ENCODE measurements around the gene GSTA4. TPM values are rescaled to one million over a fixed set of nuclear protein-coding genes. Genes with fewer than 3 reads are reported as not detected.
"Not testable (repeated sequence)": the region's sequence is repeated elsewhere in the genome, so short reads cannot be mapped to it uniquely, and the experiment has no call there.

GSTA4 gene, protein sequence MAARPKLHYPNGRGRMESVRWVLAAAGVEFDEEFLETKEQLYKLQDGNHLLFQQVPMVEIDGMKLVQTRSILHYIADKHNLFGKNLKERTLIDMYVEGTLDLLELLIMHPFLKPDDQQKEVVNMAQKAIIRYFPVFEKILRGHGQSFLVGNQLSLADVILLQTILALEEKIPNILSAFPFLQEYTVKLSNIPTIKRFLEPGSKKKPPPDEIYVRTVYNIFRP
- total RNA-seq (57.2 TPM), polyA plus RNA-seq (28.6 TPM)

DNA sequence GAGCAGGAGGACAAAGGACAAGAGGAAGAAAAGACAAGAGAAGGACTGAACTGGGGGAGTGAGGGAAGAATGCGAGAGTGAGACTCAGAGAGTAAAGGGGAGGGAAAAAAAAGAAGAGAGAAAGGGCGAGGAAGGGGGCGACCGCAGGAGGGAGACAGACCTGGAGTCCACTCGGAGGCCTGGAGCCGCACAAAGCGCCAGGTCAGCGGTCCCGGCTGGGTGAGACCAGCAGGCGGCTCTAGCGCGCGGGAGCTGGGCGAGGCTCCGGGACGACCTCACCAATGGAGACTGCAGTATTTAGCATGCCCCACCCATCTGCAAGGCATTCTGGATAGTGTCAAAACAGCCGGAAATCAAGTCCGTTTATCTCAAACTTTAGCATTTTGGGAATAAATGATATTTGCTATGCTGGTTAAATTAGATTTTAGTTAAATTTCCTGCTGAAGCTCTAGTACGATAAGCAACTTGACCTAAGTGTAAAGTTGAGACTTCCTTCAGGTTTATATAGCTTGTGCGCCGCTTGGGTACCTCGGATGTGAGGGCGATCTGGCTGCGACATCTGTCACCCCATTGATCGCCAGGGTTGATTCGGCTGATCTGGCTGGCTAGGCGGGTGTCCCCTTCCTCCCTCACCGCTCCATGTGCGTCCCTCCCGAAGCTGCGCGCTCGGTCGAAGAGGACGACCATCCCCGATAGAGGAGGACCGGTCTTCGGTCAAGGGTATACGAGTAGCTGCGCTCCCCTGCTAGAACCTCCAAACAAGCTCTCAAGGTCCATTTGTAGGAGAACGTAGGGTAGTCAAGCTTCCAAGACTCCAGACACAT is at the start of gene GSTA4:
GSTA4 (minus strand) TSS at position 196 of the 824 bp plus-strand sequence. CDS start 1,041 bp downstream, outside the sequence.
- DNase-seq (ENCODE audit: extremely low spot score) = peak; percentile 96
- H3K4me3 ChIP-seq (ENCODE audit: low read depth, low read length) = peak within 1 kb of the TSS; percentile 62
- WGBS = 1% methylated on average over 31 of the region's 41 CpGs
- H3K36me3 ChIP-seq (ENCODE audit: insufficient read depth); H3K4me1 ChIP-seq (ENCODE audit: insufficient read depth): not testable (repeated sequence)
- H3K27ac ChIP-seq (ENCODE audit: low read depth) = peak within 1 kb of the TSS; percentile 90

DNA sequence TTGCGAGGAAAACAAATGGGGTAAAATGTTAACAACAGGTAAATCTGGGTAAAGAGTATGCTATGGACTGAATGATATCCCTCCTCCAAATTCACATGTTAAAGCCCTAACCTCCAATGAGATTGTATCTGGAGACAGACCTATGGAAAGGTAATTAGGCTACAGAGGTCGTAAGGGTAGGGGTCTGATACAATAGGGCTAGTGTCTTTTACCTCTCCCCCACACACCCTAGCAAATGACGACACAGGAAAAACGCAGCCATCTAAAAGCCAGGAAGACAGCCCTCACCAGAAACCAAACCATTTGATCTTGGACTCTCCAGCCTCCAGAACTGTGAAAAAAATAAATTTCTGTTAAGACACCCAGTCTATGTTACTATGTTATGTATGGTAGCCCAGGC is 49.5 kb upstream of the GSTA4 start:
- no peak for DNase-seq (ENCODE audit: extremely low spot score)
- WGBS = 63% methylated on average over 4 of the region's 4 CpGs
- Histone ChIP-seq H3K4me3 (ENCODE audit: low read depth, low read length) (no peak overlapping the region), H3K4me1 (ENCODE audit: insufficient read depth) (no peaks in the 10 kb centered on the region), H3K36me3 (ENCODE audit: insufficient read depth) (no peaks in the 10 kb centered on the region), H3K27ac (ENCODE audit: low read depth) (no peak overlapping the region)

DNA sequence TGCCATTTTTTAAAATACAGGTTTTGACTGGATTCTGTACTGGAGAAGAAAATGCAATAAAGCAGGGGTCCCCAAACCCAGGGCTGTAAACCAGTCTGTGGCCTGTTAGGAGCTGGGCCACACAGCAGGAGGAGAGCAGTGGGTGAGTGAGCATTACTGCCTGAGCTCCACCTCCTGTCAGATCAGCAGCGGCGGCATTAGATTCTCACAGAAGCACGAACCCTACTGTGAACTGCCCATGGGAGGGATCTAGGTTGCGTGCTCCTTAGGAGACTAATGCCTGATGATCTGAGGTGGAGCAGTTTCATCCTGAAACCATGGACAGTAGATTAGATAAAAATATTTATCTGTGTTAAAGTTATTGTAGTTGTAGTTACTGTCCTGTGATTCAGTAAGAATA is 49.0 kb upstream of the GSTA4 start:
- Histone ChIP-seq H3K4me3 (ENCODE audit: low read depth, low read length) (no peak overlapping the region), H3K36me3 (ENCODE audit: insufficient read depth) (no peaks in the 10 kb centered on the region), H3K4me1 (ENCODE audit: insufficient read depth) (no peaks in the 10 kb centered on the region), H3K27ac (ENCODE audit: low read depth) (no peak overlapping the region)
- DNase-seq (ENCODE audit: extremely low spot score) = no peak
- WGBS = 40% methylated on average over 4 of the region's 4 CpGs

DNA sequence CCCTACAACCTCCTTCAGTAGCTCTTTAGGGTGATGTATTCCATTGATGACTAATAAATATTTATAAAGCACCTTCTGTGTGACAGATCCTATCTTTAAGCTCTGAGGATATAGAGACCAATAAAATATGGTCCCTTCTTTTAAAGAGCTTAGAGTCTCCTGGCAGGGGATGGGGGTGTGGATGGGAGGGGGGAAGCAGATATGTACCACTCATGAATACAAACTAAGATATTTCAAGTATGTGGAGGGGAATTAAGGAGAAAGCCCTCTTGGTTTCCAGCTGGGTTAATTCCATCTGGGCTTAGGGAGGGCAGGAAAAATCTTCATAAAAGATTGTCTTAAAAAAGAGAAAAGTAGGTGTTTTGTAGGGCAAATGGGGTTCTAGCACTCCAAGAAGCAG is 48.5 kb upstream of the GSTA4 start:
- DNase-seq (ENCODE audit: extremely low spot score) = no peak
- no peak overlapping the region for H3K4me3 ChIP-seq (ENCODE audit: low read depth, low read length)
- H3K4me1 ChIP-seq (ENCODE audit: insufficient read depth) = no peaks in the 10 kb centered on the region
- no peaks in the 10 kb centered on the region for H3K36me3 ChIP-seq (ENCODE audit: insufficient read depth)
- no peak overlapping the region for H3K27ac ChIP-seq (ENCODE audit: low read depth)

DNA sequence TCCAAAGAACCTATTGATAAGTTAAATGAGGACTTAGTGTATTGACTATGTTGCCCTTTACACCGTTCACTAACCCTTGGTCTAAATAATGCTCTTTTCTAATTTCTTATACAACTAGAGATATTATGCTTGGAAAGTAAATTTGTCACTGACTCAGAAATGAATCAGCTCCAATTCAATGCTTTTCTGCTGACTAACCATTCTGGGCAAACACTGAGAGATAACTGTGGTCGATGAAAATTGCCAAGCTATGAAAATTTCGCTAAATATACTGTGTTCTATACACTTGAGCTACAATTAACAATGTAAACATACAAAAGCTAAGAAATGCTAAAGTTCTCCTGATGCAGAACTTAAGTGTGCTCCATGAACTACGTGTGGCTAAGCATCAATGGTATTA is 47.0 kb upstream of the GSTA4 start:
- H3K4me1 ChIP-seq (ENCODE audit: insufficient read depth) = no peaks in the 10 kb centered on the region
- 23% methylated on average over 4 of the region's 4 CpGs for WGBS
- no peak for DNase-seq (ENCODE audit: extremely low spot score)
- no peak overlapping the region for H3K27ac ChIP-seq (ENCODE audit: low read depth)
- H3K36me3 ChIP-seq (ENCODE audit: insufficient read depth) = no peaks in the 10 kb centered on the region
- no peak overlapping the region for H3K4me3 ChIP-seq (ENCODE audit: low read depth, low read length)

DNA sequence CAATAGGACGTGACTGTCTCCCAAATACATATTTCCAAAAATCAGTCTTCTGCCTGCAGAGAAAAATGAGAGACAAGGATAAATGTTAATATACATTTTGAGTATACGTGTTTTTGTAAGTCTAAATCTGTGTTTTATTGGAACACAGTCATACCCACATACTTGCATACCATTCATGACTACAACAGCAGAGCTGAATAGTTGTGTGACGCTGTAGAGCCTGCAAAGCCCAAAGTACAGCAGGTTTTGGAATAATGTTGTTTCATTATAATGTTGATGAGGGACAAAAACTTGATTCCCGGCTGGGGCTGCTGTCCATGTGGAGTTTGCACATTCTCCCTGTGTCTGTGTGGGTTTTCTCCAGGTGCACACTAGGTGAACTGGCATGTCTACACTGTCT is 46.3 kb upstream of the GSTA4 start:
- DNase-seq (ENCODE audit: extremely low spot score) = no peak

DNA sequence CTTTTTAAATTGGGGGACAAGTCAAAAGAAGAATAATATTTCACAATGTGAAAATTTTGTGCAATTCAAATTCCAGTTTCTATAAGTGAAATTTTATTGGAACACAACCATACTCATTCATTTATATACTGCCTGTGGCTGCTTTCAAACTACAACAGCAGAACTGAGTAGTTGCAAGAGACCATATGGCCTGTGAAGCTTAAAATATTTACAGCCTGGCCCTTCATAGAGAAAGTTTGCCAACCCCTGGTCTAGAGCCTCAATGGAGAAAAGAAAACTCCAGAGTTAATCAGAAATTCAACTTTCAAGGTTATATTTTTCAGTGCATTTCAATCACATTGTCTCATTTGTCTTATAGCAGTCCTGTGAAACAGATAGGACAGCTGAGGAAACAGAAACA is 43.5 kb upstream of the GSTA4 start:
- Histone ChIP-seq H3K27ac (ENCODE audit: low read depth) (no peak overlapping the region), H3K36me3 (ENCODE audit: insufficient read depth) (no peaks in the 10 kb centered on the region), H3K4me1 (ENCODE audit: insufficient read depth) (no peaks in the 10 kb centered on the region), H3K4me3 (ENCODE audit: low read depth, low read length) (no peak overlapping the region)
- DNase-seq (ENCODE audit: extremely low spot score) = no peak

More for the DNA sequence above, 46.3 kb upstream of the GSTA4 start:
- H3K4me3 ChIP-seq (ENCODE audit: low read depth, low read length) = no peak overlapping the region
- H3K27ac ChIP-seq (ENCODE audit: low read depth) = no peak overlapping the region
- no peaks in the 10 kb centered on the region for H3K4me1 ChIP-seq (ENCODE audit: insufficient read depth)
- WGBS = 65% methylated on average over 4 of the region's 4 CpGs
- no peaks in the 10 kb centered on the region for H3K36me3 ChIP-seq (ENCODE audit: insufficient read depth)

DNA sequence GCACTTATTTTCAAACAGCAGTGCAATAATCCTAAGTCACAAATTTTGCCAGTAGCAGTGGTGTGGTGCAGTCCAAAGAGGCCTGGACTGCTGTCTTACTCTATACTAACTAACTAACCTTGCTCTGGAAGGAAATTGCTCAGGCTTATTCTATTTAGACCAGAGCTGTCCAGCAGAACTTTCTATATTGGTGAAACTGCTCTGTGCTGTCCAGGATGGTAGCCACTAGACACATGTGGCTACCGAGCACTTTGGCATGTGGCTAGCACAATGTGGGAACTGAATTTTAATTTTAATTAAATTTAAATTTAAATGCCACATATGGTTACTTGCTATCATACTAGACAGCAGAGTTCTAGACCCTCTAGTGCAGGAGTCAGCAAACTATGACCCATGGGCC is 43.1 kb upstream of the GSTA4 start:
- DNase-seq (ENCODE audit: extremely low spot score) = no peak
- WGBS = 41% methylated on average over 1 of the region's 1 CpG
- no peaks in the 10 kb centered on the region for H3K4me1 ChIP-seq (ENCODE audit: insufficient read depth)
- no peaks in the 10 kb centered on the region for H3K36me3 ChIP-seq (ENCODE audit: insufficient read depth)
- H3K4me3 ChIP-seq (ENCODE audit: low read depth, low read length) = no peak overlapping the region
- no peak overlapping the region for H3K27ac ChIP-seq (ENCODE audit: low read depth)

DNA sequence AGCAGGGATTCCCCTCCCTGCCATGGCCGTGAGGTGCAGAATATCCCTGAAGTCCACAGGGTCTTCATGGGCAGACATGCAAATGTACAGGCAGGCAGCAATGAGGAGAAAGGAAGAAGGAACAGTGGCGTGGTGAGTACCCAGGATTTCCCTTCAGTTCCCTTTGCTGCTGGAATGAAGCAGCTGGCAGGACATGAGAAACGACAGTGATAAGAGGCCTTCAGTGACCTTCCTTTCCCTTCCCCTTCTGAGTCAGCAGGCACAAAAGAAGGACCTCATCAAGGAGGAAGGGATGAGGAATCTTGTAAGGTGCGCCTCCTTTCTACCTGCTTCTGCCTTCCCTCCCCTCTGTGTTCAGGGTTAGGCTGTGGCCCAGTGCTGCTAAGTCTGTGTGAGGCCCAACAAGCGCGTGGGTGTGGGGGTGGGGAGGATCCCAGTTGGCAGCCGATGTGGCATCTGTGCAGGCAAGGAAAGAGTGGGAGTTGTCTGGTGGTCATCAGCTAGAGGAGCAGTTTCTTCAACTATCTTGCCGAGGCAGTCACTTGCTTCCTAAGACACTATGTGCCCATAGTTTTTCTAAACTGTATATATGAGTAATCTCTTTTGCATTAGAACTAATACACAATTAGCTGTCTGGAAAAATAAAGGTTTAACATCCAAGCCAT is 40.6 kb upstream of the GSTA4 start:
- H3K36me3 ChIP-seq (ENCODE audit: insufficient read depth) = peaks cover 5% of the 10 kb centered on the region
- DNase-seq (ENCODE audit: extremely low spot score) = no peak
- H3K4me3 ChIP-seq (ENCODE audit: low read depth, low read length) = no peak overlapping the region
- H3K4me1 ChIP-seq (ENCODE audit: insufficient read depth) = no peaks in the 10 kb centered on the region
- WGBS = 75% methylated on average over 8 of the region's 8 CpGs
- H3K27ac ChIP-seq (ENCODE audit: low read depth) = no peak overlapping the region

DNA sequence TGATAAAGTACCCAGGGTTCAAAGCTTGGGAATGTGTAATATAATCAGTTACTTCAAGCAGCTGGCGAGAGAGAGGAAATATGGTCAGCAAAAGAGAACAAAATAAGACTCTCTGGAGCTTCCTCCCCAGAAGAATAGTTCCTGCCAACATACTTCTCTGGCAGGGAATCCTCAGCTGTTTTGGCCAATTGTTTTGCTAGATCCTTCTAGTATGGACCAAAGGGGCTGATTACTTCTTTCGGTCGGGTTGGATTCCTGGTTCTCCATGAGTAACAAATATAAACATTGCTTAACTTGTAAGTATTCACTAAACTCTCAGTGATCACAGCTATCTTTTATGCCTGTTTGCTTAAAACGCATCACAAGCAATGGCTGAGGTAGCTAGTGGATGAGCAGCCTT is 38.7 kb upstream of the GSTA4 start:
- Histone ChIP-seq H3K4me1 (ENCODE audit: insufficient read depth) (no peaks in the 10 kb centered on the region), H3K4me3 (ENCODE audit: low read depth, low read length) (no peak overlapping the region), H3K36me3 (ENCODE audit: insufficient read depth) (peaks cover 8% of the 10 kb centered on the region), H3K27ac (ENCODE audit: low read depth) (no peak overlapping the region)
- no peak for DNase-seq (ENCODE audit: extremely low spot score)
- WGBS = 24% methylated on average over 4 of the region's 4 CpGs

DNA sequence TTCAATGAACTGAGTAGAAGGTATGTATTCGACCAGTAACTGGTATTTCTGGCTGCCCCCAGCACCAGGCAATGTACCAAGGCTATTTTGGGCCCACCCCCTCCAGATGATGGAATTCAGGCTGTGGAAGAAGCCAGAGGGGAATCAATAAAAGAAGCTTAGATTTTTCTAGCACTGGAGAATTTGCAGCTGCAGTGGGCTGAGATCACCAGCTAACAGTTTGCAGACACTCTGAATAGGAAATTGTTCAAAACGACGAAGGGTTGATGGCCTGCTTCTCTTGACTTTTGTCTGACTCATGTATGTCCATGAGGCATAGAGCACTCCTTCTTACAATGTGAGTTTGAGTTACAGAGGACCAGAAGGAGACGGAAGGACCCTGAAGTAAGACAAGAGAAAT is 37.8 kb upstream of the GSTA4 start:
- no peaks in the 10 kb centered on the region for H3K4me1 ChIP-seq (ENCODE audit: insufficient read depth)
- no peak overlapping the region for H3K27ac ChIP-seq (ENCODE audit: low read depth)
- 41% methylated on average over 4 of the region's 4 CpGs for WGBS
- peaks cover 8% of the 10 kb centered on the region for H3K36me3 ChIP-seq (ENCODE audit: insufficient read depth)
- no peak overlapping the region for H3K4me3 ChIP-seq (ENCODE audit: low read depth, low read length)
- no peak for DNase-seq (ENCODE audit: extremely low spot score)

DNA sequence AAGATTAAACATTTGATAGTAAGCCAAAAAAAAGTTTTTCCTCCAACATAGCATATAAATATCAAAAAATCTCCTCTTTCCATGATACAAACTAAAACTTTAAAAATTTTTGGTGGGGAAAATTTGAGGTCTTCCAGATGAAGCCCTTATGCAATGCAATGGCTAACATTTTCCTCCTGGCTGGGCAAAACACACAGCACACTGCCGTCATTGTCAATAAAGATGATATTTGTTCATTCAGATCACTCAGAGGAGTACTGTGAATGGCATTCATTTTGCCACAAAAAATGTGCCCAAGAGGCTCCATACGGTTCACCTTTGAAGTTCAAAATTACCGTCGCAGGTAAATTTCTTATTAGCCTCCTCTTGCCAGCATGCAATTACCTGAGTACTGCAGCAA is 36.2 kb upstream of the GSTA4 start:
- Histone ChIP-seq H3K27ac (ENCODE audit: low read depth) (no peak overlapping the region), H3K4me1 (ENCODE audit: insufficient read depth) (no peaks in the 10 kb centered on the region), H3K36me3 (ENCODE audit: insufficient read depth) (peaks cover 14% of the 10 kb centered on the region), H3K4me3 (ENCODE audit: low read depth, low read length) (no peak overlapping the region)
- DNase-seq (ENCODE audit: extremely low spot score) = no peak
- WGBS = 92% methylated on average over 4 of the region's 4 CpGs

DNA sequence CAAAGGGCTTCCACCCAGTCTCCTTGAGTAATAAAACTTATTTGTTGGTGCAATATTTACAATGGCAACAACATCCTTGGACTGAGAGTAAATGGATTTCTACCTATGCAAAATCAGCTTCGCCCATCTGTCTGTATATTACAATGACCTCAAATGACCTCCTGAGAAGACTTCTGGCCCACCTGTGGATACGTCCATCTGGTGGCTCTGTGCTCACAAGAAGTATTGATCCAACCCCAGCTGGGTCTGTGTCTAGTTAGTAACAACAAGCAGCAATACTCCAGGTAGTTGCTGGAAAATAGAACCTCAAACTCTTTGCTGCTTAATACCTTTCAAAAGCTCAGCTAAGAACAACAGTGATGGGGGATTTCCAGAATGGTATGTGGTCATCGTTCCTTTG is 34.7 kb upstream of the GSTA4 start:
- Histone ChIP-seq H3K27ac (ENCODE audit: low read depth) (no peak overlapping the region), H3K36me3 (ENCODE audit: insufficient read depth) (peaks cover 14% of the 10 kb centered on the region)
- 88% methylated on average over 3 of the region's 3 CpGs for WGBS

DNA sequence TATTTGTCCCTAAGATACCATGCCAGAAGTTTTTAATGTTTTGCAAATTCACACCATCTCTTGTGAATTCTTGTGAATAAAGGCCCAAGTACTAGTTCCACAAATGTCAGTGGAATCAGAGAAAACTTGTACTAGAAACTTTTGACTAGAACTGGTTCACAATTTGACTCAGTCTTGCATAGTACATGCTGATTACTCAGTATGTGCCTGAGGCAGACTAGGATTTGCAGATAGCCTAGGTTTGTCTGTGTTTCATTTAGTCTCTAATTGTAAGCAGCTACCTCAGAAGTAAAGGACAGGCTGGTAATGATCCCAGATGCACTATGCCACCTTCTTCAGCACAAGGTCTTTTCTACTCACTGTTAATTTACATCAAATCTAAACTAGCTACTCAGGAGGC is 34.2 kb upstream of the GSTA4 start:
- no peaks in the 10 kb centered on the region for H3K4me1 ChIP-seq (ENCODE audit: insufficient read depth)
- H3K4me3 ChIP-seq (ENCODE audit: low read depth, low read length) = no peak overlapping the region
- H3K27ac ChIP-seq (ENCODE audit: low read depth) = no peak overlapping the region
- DNase-seq (ENCODE audit: extremely low spot score) = no peak
- H3K36me3 ChIP-seq (ENCODE audit: insufficient read depth) = peaks cover 14% of the 10 kb centered on the region

More for the DNA sequence above, 34.7 kb upstream of the GSTA4 start:
- DNase-seq (ENCODE audit: extremely low spot score) = no peak
- Histone ChIP-seq H3K4me3 (ENCODE audit: low read depth, low read length) (no peak overlapping the region), H3K4me1 (ENCODE audit: insufficient read depth) (no peaks in the 10 kb centered on the region)

All from urinary bladder (tissue), 4 donors.